AG08396 (cell line): ENCODE data around the gene TMOD1.

Experiments used
- DNase-seq: peaks from one replicate; pipeline ENCODE4 v3.0.0; 2012; ENCODE audit warnings: low spot score, mixed read lengths

Gene TMOD1

DNA sequence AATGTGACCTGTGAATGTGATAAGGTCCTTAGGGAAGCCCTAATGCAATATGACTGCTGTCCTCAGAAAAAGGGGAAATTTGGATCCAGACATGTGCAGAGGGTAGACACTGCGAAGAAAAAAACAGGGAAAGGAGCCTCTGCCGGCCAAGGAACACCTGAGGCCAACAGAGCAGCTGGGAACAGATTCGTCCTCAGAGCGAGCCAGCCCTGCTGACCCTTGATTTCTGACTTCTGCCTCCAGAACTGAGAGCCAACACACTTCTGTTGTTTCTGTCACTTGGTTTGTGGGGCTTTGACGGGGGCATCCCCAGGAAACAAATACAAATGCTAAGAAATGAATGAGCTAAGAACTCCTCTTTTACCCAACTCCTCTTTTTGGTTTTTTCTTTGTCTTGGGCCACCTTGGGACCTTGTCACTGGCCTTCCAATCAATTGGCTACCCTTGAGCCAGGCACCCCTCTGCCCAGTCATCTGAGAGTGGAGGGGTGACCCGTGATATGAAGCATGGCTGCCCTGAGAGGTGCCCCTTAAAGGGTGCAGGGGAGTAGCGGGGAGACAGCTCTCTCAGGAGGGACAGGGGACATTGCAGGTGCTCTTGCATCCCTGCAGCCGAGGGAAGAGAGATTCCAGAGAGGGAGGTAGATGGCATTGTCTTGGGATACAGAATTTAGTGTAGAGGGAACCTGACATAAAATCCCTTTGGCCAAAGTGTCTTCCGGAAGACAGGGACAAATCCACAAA lies 16.9 kb downstream of the TMOD1 start:
- no peak for DNase-seq

DNA sequence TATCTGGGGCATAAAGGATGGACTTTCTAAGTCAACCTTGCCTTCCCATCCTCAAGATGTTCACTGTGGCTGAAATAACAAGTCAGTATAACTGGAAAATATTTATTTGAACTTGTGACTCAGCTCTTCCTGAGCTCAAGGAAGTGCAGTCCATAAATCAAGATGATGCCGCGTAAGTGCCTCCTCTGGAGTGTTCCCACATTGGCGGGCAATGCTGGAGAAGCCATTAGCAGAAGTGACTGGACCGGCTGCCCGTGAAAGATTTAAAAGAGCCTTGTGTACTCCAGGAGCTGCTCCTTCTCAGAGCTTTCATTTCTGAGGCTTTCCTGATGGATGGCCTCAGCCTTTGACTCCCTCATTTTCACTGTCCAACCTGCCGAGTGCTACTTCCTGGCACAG lies 17.4 kb downstream of the TMOD1 start:
- peak; percentile 68 for DNase-seq

DNA sequence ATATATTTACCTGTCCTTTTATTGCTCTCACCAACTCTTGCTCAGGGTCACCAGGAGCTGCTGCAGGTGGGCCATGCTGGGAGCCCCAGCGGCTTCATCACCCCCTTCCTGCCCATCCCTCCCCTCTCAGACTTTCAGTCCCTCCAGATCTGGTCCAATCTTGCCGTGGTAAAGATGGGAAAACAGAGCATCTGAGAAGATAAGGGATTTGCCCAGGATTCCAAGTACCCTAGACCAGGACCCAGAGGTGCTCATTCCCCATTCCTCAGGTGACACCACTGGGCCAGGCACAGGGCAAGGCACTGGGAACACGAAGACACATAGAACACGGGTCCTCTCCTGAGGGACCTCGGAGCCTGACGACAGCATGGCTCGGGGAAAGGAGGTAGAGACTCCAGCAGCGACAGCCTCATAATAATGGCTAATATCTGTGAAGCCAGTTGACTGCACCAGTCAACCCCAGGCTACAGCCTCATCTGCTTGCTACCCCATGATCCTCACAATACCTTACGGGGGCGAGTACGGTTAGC lies 18.0 kb downstream of the TMOD1 start:
- DNase-seq = no peak

DNA sequence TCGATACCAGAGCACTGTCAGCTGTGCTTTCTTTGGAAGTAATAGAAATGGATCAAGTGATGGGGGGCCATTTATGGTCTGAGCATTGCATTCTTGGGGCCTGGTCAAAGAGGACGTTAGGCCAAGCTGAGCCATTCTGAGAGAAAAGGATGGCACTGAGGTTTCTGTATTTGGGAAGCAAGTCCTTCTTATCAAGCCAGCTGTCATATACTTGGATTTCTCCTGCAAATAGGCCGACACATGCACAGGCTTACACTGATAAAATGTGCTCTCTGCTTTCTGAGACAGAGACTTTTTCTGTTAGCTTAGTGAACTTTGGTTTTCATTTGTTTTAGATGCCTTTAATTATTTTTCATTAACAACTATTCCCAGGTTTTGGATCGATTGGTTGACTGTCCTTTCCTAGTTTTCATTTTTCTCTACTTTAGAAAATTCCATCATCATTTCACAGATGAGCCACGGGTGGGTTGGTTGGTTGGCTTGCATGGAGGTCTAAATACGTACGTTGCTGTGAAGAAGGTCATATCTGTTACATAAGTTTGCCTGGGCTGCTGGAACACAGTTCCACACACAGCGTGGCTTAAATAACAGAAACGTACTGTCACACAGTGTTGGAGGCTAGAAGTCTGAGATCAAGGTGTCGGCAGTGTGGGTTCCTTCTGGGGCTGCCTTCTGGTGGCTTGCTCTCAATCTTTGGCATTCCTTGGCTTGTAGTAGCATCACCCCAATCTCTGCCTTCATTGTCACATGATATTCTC lies 20.3 kb downstream of the TMOD1 start:
- DNase-seq = no peak

DNA sequence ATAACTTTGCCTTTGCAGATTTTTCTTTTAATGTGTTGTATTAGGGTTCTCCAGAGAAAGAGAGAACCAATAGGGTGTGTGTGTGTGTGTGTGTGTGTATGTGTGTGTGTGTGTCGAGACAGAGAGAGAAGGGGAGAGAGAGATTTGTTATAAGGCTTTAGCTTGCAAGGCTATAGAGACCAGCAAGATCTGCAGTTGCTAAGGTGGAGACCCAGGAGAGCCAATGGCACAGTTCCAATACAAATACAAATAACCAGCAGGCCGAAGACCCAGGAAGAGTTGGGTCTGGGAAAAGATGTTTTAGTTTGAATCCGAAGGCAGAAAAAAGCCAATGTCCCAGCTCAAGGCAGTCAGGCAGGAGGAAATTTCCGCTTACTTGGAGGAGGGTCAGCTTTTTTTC lies 23.0 kb downstream of the TMOD1 start:
- no peak for DNase-seq

DNA sequence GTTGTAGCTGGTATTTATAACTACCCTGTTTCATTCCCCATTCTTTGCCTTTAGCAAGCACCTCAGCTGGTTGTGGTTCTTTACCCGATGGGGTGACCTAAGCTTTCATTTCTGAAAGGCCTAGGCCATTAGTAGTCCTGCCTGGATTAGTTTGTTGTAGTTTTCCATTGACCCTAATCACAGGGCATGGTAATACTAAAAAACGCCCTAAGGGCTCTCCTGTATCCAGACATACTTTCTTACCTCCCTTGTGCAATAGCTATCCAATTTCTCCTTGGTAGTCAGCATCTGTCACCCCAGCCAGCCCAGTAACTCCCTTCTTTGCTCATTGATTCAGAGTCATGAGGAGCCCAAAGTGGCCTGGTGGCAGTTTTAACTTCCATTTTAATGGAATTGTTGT lies 24.0 kb downstream of the TMOD1 start:
- no peak for DNase-seq

DNA sequence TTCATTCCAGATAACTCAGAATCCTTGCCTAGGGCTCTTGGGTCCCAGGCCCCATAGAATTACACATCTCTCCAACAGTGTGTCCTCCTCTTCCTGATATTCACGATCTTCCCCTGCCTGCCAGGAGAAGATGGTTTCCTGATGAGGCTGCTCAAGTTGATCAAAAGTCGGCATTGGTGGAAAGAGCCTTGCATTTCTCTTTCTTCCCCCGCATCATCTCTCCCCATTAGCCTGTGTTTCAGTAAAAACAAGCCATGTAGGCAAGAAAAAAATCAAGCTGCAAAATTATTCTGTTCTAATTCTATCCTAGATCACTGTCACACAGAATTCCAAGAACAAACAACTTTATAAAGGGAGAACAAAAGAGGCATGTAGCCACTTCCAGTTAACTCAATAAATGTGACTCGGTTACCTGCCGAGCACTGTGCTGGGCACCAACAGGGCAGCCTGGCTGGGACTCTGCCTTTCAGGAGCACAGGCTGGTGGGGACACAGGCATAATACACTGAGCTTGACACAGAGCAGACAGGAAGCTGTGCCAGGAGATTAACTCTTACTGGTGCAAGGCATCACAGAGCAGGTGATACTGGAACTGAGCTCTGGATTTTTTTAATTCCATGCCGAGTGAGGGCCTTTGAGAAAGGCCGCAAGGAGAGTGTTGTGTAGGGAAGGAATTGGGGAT lies 25.6 kb downstream of the TMOD1 start:
- no peak for DNase-seq

DNA sequence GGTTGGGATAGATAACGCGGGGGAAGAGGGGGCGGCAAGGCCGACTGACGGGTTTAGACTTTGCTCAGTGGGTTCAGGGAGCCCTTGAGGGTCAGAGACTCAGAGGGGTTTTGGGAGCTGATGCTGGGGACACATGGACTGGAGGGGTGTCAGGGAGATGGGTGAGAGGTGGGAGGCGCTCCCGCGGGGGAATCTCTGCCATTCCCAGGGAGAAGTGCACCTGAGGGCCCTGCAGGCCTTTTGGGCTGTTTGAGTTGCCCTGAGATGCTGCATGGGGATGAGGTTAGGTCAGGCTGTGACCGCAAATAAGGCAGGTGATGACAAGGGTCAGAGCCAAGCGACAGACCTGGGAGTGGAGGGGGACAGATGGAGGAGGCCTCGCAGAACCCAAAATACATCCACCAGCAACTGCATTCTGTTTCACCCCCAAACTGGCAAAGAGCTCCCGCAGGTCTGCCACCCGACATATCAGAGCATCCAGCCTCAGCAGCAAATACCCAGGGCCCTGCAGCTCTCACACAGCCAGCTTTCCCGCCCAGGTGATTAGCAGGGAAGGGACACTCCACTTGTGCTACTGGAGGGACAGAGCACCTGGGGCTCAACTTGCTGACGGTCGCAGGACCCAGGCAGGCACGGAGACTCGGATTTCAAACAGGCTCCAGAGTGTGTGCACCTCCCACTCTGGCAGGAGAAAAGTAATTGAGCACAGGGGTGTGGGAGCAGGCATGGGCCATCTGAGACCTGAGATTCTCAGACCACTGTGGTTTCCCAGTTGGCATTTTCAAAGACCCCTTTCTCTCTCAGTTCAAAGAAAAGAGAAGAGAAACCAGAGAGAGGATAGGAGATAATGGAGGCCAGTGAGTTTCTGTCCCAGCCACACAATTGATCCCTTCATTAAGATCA lies 26.4 kb downstream of the TMOD1 start:
- DNase-seq = no peak

DNA sequence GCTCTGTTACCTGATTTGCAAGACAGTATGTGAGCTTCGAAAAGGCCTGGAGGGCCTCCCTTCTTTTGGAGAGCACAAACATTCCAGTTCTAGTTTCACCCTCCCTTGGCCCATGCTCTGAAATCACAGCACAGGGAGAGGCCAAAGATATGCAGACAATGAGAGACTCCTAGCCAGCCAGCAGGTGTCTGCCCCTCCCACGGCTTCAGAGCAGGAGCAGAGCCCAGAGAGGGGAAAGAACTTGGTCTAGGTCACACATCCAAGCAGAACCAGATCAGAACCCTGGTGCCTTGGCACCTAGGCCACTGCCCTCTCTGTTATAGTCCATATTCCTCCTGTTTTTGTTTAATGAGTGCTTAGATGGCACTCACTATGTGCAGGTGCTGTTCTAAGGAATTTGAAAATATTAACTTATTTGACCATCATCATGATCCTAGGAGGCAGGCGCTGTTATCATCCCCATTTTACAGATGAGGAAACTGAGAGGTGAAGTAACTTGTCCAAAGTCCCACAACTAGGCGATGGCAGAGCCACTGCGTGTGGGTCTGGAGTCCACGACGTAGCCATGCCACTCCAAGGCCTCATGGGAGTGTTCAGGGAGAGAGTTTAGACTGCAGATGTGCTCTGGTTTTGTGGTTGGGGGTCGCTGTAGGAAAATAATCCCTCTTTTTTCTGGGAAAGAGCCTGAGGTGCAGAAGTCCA lies 27.2 kb downstream of the TMOD1 start:
- DNase-seq = no peak

DNA sequence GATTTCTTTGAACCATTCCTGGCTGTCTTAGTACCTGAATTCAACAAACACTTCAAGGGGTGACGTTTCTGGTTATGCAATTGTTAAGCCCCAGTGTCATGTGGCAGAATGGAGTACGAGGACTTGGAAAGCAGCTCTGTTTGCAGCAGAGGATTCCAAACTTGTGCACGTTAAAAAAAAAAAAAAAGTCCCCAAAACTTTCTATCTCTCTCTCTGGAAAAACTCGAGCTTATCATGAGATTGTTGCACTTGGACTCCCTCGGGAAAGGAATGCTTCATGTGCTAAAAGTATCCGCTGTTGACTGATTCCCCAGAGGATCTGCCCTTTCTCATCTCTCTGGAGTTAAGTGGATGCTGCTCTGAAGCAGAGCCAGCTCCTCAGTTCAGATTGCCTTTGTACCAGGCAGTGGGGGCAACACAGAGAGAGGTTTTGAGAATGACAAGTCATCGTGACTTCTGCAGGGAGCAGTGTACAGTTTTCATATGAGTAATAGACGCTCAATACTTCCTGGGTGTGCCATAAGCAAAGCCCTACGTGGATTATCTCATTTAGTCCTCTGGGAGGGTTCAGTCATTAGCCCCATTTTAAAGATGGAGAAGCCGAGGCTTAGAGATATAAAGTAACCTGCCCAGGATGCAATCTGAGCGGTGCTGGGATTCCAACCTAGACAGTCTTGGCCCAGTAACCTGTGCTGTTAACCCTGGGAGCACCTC lies 28.1 kb downstream of the TMOD1 start:
- DNase-seq = no peak

DNA sequence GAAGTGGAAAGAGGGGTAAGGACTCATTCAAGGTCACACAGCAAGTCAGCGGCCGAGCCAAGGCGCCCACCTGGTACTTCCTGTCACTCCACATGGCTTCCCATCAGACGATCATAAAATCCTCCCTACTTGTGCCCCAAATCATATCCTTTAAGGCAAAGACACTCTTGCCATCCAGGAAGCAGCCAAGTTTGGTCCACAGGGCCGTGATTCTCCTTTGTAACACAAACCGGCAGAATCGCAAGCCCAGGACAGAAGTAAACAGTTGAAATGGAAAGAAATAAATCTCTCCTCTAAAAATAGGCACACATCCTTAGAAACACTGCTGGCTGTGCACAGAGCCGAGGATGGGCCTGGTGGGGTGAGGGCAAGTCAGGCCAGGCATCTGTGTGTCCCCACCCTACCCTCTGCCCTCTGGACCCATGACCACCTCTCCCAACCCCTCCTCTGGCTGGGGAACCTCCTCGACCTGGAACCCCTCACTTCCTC lies 30.5 kb downstream of the TMOD1 start:
- no peak for DNase-seq

DNA sequence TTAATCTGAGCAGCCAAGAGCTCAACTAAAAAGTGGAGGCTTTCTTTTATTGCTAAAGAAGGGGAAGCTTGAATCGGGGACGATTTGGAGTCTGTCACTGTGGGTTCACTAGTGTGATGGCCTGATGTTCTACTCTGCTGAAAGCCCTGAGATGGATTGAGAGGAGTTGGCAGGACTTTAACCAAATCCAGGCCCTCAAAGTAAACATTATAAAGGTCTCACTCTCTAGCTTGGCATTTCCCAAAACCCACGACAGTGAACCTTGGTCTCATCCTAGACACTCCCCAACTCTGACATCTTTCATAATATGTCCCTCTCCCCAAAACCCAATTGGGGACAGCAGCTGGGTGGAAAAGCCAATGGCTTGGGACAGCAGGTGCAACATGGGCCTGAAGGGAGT lies 32.7 kb downstream of the TMOD1 start:
- DNase-seq = no peak

DNA sequence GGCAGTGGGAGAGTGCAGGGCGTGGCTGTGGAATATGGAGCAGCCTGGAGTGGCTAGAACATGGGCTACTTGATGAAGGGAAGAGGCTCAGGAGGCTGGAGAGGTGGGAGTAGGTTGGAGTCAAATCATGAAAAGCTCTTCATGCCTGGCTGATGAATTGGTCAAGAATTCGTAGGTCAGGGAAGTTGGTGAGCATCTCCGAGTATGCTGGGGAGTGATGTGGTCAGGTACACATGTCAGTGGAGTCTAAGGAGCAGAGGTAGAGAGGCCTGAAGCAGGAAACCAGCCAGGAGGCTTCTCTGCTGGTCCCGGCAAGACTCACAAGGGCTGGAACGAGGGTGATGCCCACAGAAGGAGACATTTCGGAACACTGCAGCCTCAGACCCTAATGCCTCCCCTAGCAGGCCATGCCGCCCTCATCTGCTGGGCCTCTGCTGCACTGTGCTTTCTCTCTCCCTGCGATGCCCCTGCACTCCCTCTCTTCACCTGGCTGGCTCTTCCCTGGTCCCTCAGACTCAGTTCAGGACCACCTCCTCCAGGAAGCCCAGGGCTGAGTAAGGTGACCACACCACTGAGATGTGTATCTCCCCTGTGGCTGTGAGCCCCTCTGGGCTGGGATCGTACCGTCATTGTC lies 33.6 kb downstream of the TMOD1 start:
- DNase-seq = no peak

DNA sequence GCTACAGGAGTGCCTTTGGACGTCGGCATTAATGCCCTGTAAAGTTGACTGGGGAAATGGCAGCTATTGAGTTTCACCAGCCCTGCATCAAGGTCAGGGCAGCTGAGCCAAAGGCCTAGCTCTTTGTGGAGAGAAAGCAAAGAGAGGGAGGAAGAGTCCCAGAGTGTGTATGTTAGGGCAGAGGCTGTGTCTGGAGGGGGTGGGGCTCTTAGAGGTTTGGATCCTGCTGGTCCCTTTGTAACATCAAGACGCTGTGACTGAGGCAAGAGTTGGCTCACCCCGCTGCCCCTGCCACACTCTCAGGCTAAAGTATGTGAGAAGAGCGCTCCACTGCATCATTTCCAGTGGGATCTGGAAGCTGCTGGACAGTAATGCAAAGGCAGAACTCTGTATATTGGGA lies 34.3 kb downstream of the TMOD1 start:
- no peak for DNase-seq

DNA sequence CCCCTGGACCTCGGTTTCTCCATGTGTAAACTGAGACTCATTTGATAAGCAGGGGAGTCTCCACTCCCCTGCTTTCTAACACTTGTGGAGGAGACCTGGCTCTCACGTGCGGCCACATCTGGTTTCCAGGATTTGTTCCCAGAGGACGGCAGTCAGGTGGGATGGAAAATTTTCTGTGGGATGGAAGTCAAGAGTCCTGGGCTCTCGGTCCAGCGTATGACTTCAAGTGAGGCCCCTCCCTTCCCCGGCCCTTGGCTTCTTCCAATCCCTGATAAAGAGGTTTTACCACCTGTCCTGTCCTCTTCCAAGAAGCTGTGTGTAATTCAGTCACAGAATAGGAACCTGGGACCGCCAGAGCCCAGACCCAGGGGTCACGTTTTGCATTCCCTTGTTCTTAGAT lies 35.0 kb downstream of the TMOD1 start:
- DNase-seq = no peak

DNA sequence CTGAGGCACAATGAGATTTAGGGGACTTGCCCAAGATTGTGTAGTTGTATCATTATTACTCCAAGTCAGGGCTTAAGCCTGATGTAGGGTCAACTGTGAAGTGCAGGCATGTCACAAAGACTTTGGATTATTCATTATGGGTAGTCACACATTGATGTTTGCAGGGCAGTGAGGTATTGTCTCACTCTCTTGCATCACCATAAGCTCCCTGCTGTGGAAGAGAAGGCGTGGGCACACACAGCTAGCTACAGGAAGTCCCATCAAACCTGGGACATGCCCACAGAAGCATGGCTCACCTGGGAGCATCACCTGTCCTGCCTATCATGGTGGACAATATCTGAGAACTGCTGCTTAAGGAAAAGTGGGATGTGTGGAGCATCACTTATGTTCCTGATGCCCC lies 42.1 kb downstream of the TMOD1 start:
- DNase-seq = no peak

DNA sequence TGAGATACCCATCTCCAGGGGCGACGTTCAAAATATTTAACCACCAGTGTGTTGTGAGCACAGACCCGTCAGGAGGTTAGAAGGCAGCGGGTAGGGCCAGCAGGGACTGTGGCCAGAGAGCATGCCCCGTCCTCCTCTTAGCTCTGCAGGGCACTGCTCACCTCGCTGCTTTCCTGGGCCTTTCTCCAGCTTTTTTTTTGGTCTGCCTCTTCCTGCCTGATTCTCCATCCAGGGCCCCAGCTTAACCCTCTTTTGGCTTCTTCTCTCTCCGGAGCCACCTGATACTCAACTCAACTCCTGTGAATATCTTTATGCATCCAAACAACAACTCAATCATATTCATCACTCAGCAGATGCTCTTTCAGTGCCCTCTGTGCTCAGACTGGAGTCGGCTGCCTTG lies 44.0 kb downstream of the TMOD1 start:
- no peak for DNase-seq

DNA sequence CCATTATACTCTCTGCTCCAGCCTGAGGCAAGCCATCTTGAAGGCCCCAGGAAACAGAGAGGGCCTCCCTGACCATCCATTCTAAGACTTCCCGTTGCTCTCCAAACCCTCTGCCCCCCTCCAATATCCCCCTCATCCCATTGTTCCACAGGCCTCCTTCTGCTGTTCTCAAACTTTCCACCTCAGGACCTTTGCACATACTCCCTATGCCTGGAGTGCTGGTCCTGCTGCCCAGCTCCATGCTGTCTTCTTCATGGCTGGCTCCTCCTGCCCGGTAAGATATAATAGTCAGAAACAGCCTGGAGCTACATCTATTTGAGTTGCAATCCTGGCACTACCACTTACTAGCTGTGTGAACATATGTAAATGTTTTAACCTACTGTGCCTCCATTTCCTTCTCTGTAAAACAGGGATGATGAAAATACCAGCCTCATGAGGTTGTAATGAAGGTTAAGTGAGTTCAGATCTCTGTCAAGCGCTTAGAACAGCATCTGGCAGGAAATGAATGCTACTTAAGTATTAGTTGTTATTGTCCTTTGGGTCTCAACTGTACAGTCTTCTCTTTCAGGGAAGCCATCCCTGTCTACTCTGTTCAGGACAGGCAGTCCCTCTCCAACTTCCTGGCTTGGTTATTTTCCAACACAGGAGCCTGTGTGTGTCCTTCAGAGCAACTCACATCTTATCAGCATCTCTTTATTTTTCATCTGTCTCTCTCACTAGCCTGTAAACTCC lies 45.8 kb downstream of the TMOD1 start:
- DNase-seq = no peak

DNA sequence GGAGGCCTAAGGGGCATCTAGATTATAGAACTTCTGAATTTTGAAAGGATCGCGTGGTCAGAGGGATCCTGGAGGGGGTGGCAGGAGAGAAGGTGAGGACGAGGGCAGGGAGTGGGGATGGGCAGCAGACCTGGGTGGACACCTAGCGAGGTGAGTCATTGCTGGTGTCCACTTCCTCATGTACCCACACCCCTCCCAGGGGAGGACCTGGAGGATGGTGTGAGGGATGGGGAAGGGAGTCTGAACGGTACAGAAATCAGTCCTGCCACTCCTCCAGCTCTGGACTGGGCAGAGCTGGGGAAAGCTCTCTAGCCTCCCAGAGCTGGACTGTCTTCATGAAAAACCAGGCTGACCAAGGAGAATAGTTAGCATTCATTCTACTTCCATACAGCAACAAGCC lies 46.9 kb downstream of the TMOD1 start:
- no peak for DNase-seq
